Hepatic stellate cell (primary cell): ENCODE results near the gene FGFRL1.
A peak's percentile ranks its signal among the peaks of the same experiment; 100 is the strongest.
"Not testable (repeated sequence)": the region's sequence is repeated elsewhere in the genome, so short reads cannot be mapped to it uniquely, and the experiment has no call there.

Experiments used
- DNase-seq: peaks from one replicate; pipeline ENCODE4 v3.0.0; 2011; ENCODE audit warnings: low spot score

The FGFRL1 gene

DNA sequence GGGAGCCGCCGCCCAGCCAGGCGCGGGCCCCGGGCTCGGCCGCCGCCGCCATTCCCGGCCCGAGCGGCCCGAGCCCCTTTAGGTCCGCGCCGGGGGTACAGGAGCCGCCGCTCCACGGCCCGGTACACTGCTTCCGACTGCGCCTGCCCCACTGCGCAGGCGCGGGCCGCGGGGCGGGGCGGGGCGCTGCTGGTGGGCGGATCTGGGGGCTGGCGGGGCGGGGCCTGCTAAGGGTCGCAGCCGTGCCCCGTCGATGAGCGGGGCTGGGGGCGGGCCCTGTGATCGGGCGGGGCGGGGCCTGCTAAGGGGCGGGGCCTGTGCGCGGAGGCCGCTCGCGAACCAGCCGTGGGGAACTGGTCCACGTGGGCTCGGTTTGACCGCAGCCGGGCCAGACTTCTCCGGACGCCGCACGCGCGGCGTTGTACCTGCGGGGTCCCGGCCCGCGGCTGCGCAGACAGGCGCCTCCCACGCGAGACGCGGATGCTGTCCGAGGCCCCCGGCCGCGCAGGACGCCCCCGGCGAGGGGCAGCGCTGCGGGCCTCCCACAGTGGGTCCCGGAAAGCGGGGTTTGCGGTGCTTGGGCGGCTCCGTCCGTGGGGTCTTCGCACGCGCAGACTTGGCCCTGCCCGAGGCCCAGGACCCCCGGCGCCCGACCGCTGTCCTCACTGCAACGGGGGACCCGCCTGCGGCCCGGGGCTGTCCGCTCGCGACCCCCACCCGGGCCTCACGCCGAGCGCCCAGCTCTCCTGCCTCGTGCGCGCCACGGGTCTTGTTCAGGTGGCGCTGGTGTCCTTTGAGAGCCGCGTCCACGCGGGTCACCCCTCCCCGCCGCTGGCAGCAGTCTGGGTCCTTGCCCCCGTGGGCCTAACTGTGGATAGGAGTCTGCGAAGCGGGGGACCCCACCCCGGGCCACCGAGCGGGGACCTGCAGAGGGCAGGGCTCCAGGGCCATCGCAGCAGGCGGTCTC, 37.7 kb upstream of the FGFRL1 start, which contains the start of gene DGKQ:
Gene DGKQ (minus strand): TSS at position 139 of the 967 bp plus-strand sequence. CDS start 87 bp downstream, at position 52.
- peak; percentile 97 for DNase-seq

DNA sequence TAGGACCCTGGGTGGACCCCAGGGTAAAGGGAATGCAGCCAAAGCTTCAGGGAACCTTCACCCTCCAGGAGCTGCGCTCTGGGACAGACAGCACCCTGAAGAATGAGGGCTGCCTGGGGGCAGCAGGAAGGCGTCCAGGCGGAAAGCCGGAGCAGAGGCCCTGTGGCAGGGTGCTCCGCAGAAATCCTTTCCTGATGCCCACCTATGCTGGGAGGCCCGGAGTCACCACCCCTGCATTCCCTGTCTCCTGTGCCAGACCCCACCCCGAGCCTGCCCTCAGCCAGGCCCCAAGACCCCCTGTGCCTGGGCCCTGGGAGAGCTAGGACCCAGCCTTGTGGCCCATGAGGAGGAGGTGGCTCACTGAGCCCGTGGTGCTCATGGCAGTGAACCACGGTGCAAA, 36.8 kb upstream of the FGFRL1 start:
- DNase-seq = no peak

DNA sequence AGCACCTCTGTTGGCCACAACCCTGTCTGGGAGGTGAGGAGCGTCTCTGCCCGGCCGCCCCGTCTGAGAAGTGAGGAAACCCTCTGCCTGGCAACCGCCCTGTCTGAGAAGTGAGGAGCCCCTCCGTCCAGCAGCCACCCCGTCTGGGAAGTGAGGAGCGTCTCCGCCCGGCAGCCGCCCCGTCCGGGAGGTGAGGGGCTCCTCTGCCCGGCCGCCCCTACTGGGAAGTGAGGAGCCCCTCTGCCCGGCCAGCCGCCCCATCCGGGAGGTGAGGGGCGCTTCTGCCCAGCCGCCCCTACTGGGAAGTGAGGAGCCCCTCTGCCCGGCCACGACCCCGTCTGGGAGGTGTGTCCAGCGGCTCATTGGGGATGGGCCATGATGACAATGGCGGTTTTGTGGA, 35.4 kb upstream of the FGFRL1 start:
- DNase-seq = not testable (repeated sequence)

DNA sequence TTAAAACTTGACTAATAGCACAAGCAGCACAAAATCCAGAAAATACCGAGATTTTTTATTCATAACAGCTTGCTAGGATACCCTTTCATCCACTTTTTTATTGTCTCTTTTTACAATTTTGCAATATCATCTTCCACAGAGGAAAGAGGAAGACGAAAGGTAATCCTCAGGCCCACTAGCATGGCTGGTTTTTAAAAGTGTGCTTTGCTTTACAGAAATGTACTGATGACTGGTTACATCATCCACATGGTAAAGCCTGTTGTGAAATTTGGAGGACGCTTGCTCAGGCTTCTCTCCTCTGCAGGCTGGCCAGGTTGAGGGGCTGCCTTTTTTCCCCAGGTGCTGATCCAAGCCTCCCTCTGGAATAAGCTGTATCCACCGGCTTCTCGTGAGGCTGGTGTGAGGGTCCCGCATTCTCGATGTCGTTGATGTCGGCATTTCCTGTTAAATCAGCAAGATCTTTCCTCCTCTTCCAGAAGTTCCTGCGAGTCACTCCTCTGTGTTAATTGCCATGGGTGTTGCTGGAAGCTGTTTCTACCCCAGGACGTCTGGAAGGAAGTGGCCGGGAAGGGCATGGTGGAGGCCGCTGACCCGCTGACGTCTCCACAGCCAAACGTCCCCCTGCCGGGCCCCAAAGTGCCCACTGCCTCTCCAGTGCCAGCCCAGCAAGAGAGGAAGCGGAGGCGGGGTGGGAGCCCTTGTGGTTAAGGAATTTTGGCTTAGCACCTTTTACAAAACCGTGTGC, 32.3 kb upstream of the FGFRL1 start:
- peak; percentile 44 for DNase-seq

DNA sequence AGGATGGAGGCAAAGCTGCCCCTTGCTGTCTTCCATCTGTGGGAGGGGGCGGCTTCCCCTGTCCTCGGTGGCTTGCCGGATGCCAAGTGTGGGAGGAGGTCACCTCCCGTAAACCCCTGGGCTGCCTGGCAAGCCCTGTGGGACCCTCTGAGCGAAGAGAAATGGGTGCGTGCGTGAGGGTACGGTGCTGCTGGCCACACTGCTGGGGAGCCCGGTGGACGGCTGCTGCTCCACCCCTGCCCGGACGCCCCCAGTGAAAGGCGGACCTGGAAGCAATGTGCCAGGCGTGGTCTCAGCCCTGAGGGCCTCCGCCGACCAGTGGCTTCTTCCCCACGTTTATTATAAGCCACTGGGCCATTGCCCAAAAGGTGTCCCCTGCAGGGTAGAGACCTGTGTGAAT, 29.1 kb upstream of the FGFRL1 start:
- DNase-seq = no peak

DNA sequence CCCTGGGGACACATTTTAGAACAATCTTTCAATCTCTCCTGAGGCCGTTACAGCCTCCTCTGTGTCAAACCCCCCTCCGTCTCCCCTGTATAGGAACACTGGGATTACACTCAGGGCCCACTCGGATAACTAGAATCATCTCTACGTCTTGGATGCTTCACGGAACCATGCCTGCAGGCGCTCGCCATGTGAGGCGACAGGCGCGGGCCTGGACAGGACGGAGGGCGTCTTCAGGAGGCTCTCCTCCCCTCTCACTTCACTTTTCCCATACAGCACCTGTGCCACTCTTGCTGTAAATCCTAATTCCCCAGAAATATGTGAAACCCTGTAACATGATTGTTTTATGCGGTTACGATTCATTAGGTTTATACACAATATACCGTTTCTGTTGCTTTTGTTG, 28.6 kb upstream of the FGFRL1 start:
- no peak for DNase-seq

DNA sequence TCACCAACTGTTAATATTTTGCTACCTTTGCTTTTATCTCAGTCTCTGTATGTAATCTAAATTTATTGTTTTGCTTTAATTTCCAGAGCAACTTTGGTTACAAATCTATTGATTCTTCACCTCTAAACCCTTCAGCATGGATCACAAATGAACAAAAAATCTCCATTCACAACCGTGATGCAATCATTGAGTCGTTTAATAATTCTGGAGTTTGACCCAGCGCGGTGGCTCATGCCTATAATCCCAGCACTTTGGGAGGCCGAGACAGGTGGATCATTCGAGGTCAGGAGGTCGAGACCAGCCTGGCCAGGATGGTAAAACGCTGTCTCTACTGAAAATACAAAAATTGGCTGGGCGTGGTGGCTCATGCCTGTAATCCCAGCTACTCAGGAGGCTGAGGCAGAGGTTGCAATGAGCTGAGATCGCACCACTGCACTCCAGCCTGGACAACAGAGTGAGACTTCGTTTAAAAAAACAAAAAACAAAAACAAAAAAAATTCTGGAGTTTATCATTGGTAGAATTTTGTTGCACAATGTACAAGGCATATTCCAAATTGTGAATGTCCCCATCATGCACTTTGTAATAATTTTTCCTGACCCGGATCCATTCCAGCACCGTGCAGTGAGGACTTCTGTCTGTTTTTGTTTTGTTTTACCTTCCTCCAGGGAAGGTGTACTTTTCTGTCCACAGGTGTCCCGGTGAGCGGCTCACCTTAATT, 26.9 kb upstream of the FGFRL1 start:
- no peak for DNase-seq

DNA sequence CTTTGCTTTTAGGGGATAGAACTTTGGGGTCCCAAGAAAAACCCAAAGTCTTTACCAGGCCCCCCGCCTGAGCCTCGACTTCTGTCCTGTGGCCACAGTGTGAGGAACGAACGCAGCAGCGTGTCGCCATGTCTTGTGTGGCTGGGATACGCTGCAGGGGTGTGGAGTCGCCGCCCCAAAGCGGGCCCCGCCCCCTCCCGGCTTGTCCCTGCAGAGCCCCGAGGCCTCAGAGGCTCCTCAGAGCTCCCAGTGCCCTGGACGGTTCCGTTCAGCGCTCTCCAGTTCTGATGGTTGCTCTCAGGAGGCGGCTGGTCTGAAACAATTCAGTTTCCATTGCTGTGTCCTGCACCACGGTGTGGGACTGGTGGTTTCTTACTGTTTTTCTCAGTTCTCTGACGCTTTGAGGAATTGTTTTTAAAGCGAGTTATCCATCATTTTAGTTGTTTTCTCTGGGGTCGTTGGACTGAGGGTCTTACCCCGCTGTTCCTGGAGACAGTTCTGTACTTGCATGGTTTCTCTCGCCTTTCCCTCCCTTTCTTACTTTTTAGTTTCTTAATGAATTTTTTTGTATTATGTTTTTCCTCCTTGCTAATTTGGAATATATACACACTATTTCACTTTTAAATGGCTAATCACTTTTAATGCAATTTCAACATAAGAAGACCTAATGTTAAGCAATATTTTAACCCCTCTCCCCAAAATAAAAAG, 26.1 kb upstream of the FGFRL1 start:
- peak; percentile 86 for DNase-seq

DNA sequence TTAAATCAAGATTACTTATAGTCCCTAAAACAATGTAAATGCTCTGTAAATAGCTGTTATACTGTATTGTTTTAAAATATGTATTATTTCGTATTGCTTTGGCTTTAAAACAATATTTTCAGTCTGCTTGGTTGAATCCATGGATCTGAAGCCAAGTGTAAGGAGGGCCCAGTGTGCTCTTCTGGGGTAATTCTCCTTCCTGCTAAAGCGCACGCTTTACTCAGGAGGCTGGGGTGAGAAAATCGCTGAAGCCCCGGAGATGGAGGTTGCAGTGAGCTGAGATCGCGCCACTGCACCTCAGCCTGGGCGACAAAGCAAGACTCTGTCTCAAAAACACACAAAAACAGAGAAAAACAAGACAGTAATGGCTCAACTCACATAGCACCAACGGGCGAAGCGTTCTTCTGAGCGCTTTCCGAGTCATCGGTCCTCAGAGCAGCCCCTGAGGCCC, 25.0 kb upstream of the FGFRL1 start:
- no peak for DNase-seq

DNA sequence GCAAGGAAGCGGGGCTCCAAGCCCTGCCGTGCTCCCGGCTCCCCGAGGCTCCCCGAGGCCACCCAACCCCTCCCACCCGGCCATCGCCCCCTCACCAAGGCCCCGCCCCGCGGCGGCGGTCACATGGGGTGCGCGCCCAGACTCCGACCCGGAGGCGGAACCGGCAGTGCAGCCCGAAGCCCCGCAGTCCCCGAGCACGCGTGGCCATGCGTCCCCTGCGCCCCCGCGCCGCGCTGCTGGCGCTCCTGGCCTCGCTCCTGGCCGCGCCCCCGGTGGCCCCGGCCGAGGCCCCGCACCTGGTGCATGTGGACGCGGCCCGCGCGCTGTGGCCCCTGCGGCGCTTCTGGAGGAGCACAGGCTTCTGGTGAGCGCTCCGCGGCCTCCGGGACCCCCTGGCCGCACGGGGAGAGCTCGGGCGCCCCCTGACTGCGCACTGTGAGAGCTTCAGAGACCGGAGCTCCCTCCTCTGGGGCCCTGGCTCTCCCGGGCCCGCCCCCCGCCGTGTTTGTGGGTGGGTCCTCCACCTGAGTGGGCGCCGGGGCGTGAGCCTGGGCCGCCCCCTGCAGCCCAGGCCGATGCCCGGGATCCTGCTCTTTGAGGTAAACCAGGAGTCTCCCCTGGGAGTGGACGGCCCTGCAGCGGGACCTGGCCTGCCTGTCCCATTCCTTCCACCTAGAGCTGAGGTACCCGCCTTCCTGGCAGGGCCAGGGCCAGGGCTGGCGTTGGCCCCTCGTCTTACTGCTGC, 24.4 kb upstream of the FGFRL1 start, which contains the start of gene IDUA:
Gene IDUA (plus strand): TSS at position 166 of the 745 bp plus-strand sequence. CDS start 41 bp downstream, at position 207.
- peak; percentile 87 for DNase-seq

DNA sequence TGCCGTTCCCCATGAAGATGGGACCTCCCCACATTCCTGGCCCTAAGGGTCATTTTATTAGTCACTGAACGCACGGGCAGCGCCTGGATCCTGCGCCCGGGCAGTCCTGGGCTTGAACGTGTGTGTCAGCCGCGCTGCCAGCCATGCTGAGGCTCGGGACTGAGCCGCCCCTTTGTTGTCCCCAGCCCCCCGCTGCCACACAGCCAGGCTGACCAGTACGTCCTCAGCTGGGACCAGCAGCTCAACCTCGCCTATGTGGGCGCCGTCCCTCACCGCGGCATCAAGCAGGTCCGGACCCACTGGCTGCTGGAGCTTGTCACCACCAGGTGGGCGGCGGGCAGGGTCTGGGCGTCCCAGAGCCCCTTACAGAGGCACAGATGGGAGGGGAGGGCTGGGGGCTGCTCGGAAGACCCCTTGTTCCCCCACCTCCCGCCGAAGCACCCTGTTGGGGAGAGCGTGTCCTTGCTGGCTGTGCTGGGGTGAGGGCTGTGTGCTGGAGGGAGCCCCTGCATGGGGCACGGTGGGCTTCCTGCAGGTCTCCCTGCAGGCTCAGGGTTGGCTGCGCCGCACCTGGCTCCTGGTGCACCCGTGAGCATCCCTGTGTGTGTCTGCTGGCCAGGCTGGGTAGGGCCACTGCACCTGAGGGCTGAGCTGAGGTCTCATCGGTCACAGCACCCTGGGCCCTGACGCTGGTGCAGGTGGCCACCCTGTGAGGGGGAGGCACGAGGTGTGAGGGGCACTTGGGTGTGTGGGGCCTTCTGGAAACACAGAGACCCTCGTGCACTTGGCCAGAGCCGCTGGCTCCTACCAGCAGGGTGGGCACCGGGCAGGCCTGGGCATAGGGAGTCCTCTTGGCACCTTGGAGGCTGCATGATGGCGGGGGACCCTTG, 23.6 kb upstream of the FGFRL1 start:
- peak; percentile 74 for DNase-seq

DNA sequence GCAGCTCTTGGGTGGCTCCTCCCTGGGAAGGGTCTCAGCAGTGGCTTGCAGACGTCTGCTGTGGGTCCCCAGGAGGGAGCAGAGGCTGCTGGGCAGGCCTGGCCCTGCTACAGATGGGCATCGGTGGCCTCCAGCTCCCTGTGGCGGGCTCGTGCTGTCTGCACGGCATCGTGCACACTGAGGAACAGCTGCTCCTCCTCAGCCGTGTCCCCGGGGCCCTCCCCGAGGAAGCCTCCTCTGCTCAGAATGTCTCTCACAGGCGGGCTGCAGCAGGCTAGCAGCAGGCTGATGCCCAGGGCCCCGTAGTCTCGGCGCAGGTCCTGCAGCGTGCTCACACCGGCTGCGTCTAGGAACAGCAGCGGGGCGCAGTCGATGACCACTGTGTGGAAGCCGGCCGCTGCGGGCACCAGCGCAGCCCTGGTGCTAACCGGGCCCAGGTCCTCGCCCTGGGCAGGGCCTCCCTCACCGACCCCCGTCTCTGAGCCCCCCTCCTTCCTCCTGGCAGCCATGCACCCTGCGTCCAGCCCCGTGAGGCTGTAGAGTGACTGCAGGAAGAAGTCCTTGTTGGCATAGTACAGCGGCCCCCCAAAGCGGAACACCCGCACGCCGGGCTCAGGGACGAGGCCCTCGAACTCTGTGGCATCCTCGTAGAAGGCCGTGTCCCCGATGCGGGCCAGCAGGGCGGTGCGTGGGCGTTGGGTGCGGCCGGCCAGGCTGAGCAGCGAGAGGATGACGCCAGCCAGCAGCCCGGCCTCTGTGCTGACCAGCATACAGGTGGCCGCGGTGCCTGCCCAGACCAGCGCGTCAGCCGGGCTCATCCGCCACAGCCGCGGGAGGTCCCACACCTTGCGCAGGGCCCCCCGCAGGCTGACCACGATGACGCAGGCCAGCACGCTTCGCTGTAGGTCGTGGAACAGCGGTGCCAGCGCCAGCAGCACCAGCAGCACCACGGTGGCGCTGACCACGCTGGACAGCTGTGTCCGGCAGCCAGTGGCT, 22.4 kb upstream of the FGFRL1 start:
- DNase-seq = no peak

DNA sequence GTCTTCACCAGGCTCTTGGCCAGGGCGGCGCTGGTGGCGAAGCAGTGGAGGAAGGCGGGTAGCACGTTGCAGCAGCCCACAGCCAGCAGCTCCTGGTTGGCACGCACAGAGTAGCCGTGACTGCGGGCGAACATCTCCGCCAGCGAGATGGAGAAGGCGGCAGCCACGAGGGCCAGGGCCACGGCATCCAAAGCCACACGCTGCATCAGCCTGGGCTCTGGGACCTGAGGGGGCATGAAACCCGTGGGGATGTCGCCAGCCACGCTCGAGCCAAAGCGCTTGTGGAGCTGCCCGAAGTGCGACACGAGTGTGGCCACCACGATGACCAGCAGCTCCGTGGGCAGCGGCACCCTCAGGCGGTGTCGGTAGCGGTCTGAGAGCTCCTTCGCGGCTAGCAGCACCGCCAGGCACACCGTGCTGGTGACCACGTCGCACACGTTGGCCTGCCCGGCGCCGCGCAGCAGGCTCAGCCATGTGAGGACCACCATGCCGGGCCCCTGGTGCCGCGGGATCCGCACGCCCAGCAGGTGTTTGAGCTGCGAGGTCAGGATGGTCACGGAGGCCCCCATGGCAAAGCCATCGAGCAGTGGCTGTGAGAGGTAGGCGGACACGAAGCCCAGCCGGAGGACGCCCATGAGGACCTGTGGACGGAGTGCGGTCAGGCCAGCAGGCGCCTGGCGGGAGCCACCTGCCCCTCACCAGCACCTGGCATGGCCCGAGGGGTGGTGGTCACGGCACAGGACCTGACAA, 21.5 kb upstream of the FGFRL1 start:
- no peak for DNase-seq

DNA sequence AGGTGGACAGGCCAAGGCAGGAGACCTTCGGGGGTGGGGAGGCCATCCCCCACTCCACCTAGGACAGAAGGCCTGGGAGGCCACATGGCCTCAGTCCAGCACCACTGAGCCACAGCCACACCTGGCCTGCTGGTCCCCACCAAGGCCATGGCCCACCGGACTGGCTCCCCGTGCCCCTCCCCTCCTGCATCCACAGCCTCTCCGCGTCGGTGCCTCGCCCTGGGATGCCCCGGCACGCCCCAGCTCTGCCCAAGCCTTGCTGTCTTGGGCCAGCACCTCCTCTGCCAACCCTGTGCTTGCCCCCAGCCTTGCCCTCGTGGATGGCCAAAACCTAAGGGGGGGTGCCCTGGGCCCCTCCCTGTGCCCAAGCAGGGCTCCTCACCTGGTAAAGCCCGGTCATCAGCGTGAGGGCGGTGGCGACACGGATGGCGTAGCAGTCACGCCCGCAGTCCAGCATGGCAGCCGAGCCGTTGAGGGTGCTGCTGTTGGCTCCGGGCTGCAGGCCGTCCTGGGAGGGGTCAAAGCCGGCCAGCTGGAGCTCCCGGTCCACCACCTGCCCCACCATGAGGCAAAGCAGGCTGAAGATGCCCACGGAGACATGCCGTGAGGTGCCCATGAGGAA, 20.6 kb upstream of the FGFRL1 start:
- DNase-seq = no peak

DNA sequence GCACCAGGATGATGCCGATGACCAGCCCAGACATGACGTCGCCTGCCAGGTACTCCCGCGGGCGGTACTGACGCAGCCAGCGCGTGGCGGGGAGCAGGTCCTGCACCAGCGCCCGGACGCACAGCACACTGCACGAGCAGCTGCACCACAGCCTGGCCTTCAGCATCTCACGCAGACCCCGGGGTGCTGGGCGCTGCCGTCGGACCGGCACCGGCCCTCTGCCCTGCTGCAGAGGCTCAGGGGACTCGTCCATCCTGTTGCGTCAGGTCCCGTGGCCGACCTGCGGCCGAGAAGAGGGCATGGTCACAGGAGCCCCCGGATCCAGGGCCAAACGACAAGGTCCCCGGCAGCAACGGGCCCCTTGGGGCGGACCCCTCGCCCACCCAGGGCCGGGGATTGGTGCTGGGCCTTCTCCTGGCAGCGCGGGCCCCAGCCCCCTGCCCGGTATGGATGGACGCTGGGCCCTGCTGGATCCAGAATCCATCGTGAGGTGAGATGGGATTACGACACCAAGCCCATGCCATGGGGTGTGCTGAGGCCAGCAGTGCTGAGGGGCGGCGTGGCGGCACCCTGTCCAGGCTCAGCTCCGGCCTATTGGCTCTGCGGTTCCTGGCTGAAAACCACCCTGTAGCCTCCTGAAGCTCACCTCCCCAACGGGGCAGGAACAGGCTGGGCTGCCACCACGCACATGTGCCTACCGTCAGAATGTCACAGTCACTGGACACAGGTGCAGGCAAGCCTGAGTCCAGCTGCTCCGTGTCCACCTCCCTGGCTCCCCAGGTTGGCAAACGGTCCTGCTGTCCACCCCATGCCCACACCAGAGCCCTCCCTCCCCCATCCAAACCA, 19.8 kb upstream of the FGFRL1 start:
- DNase-seq = no peak
